Pancreas (tissue), 10 donors: ENCODE results near the gene CYSLTR2. TPM values are rescaled to one million over a fixed set of nuclear protein-coding genes. Genes with fewer than 3 reads are reported as not detected.
A peak's percentile ranks its signal among the peaks of the same experiment; 100 is the strongest.

Source experiments
- ATAC-seq, 4 donors: fragments of 200-7000 bp; cut with Tn5 transposase; one replicate each; pipeline versions ENCODE4 v1.8.0 to v1.9.1; 2020; ENCODE audit warnings: mild to moderate bottlenecking in 4 of 4, moderate library complexity in 4 of 4
- DNase-seq, 6 donors: peaks; one replicate each; pipeline ENCODE4 v3.0.0-alpha.2; 2020
- FAIRE-seq: peaks from 2 replicates; lab custom pipeline; 2012; peaks lifted over from hg19 to GRCh38; lab: Jason Lieb, UNC
- H3K27ac ChIP-seq, 4 donors: fragments of 200-600 bp; sonication (generic); 1 replicate in 3 of 4; 2 replicates in 1 of 4; pipeline versions ENCODE4 v1.5.0 to v1.8.0; 2020
- H3K27me3 ChIP-seq, 4 donors: fragments of 200-600 bp; one replicate each; pipeline ENCODE4 v1.8.0; 2021
- H3K36me3 ChIP-seq, 3 donors: fragments of 200-600 bp; sonication (generic) in 1 of 3; one replicate each; pipeline versions ENCODE4 v1.5.0 to v1.8.0; 2020 to 2021
- H3K4me1 ChIP-seq, 3 donors: fragments of 200-600 bp; one replicate each; pipeline ENCODE4 v1.8.0; 2021
- H3K4me3 ChIP-seq, 4 donors: fragments of 200-600 bp; sonication (generic) in 2 of 4; one replicate each; pipeline versions ENCODE4 v1.5.0 to v1.8.0; 2020 to 2021
- H3K9me3 ChIP-seq, 4 donors: fragments of 200-600 bp; one replicate each; pipeline ENCODE4 v1.8.0; 2021
- CTCF ChIP-seq, 4 donors: fragments of 200-600 bp; sonication (generic) in 3 of 4; IDR thresholded peaks; one replicate each; pipeline versions ENCODE4 v1.5.0 to v1.8.0; 2021; ENCODE audit warnings: antibody characterized with exemption in 4 of 4
- WGBS, 2 donors: extraction: QIAGEN DNeasy Blood & Tissue Kit; methylation state at CpG; one replicate each; pipeline ENCODE4 v1.1.7; 2013; 5-methylcytosine and 5-hydroxymethylcytosine counted together
- intact Hi-C, 3 donors: fragments of 100-400 bp; cut with DNase I; formaldehyde crosslinking; loops; one replicate each; pipeline versions ENCODE4 v1.11.1 to v1.14.2; 2022
- polyA plus RNA-seq, 2 donors: library from polyadenylated mRNA; stranded (reverse); fragments of 200-250 nt; gene quantifications; one replicate each; pipeline ENCODE4 v1.2.3, GENCODE V29; 2013
- total RNA-seq, 6 donors: library from RNA; stranded (reverse); fragmentation: NEBNext Ultra II Directional in 4 of 6; extraction: Animal tissue kit (Norgen Biotek cat#: 25700) in 4 of 6; gene quantifications; one replicate each; pipeline versions ENCODE4 v1.2.1 to v1.2.4, GENCODE V29; 2021 to 2023
- donor health status: healthy with polysubstance abuse.
- donor health status: DM: no; HTN: no; CAD: no; lungs with moderate emphysema.
- donor health status: DM: no; HTN: no; CAD: no.
- donor health status: control.
- donor health status: control.
- donor health status: Bipolar disorder and iron deficiency.
- donor health status: DM: yes; HTN: yes; CAD: no.
- donor health status: DM: no; HTN: no; CAD: no.
- donor health status: DM: no; HTN: no; CAD: no.
- donor health status: DM: yes; HTN: yes; CAD: no.

CYSLTR2 gene
- total and polyA plus RNA-seq, 8 donors = 0.06 to 0.43 (median 0.17) TPM; not detected in 2

- no peaks in the 10 kb centered on the region for H3K9me3 ChIP-seq
- no peak for TF ChIP-seq CTCF (IDR thresholded peaks at IDR 0.05)
- ATAC-seq = no peak
- no peaks in the 10 kb centered on the region for H3K36me3 ChIP-seq
- 78 to 84% methylated on average over 3 of the region's 3 CpGs for WGBS, 2 donors
- no peaks in the 10 kb centered on the region for H3K27me3 ChIP-seq
- no peak for FAIRE-seq
- H3K27ac ChIP-seq = no peak overlapping the region
- no peaks in the 10 kb centered on the region for H3K4me1 ChIP-seq
- intact Hi-C loops = no loop called here
- no peak for DNase-seq
- H3K4me3 ChIP-seq = no peak overlapping the region
Observed at GRCh38 chr13:48645845-48646244, 7.9 kb upstream of the CYSLTR2 start.

- intact Hi-C loops = no loop called here
- FAIRE-seq (no peak), DNase-seq (no peak), ATAC-seq (peak in 2 of 4 donors; percentile 28 to 39)
- no peaks in the 10 kb centered on the region for H3K4me1 ChIP-seq
- H3K4me3 ChIP-seq = no peak overlapping the region
- TF ChIP-seq CTCF (IDR thresholded peaks at IDR 0.05) = no peak
- 93 to 100% methylated on average over 3 of the region's 3 CpGs for WGBS, 2 donors
- no peak overlapping the region for H3K27ac ChIP-seq
- no peaks in the 10 kb centered on the region for H3K9me3 ChIP-seq
- no peaks in the 10 kb centered on the region for H3K36me3 ChIP-seq
- no peaks in the 10 kb centered on the region for H3K27me3 ChIP-seq
Observed at GRCh38 chr13:48646791-48647190, 6.9 kb upstream of the CYSLTR2 start.

- no peaks in the 10 kb centered on the region for H3K4me1 ChIP-seq
- no peaks in the 10 kb centered on the region for H3K36me3 ChIP-seq
- intact Hi-C loops = no loop called here
- DNase-seq (peak in 2 of 6 donors; percentile 16 to 18), FAIRE-seq (no peak), ATAC-seq (peak; percentile 60 to 92 (median 72))
- no peaks in the 10 kb centered on the region for H3K9me3 ChIP-seq
- TF ChIP-seq CTCF (IDR thresholded peaks at IDR 0.05) = no peak
- no peak overlapping the region for H3K4me3 ChIP-seq
- 75 to 92% methylated on average over 2 of the region's 2 CpGs for whole genome bisulfite sequencing, 2 donors
- H3K27me3 ChIP-seq = no peaks in the 10 kb centered on the region
- H3K27ac ChIP-seq = no peak overlapping the region
Observed at GRCh38 chr13:48647625-48648024, 6.1 kb upstream of the CYSLTR2 start.

- no peak for DNase-seq
- no peaks in the 10 kb centered on the region for H3K27me3 ChIP-seq
- no peak for ATAC-seq
- H3K27ac ChIP-seq = no peak overlapping the region
- no peak for FAIRE-seq
- H3K36me3 ChIP-seq = no peaks in the 10 kb centered on the region
- intact Hi-C loops = no loop called here
- H3K9me3 ChIP-seq = no peaks in the 10 kb centered on the region
- H3K4me1 ChIP-seq = no peaks in the 10 kb centered on the region
- WGBS, 2 donors = 65 to 72% methylated on average over 2 of the region's 2 CpGs
- H3K4me3 ChIP-seq = no peak overlapping the region
- TF ChIP-seq CTCF (IDR thresholded peaks at IDR 0.05) = no peak
Observed at GRCh38 chr13:48648446-48648845, 5.3 kb upstream of the CYSLTR2 start.

- intact Hi-C loops = no loop called here
- ATAC-seq (no peak), FAIRE-seq (no peak), DNase-seq (no peak)
- 59 to 70% methylated on average over 3 of the region's 3 CpGs for WGBS, 2 donors
- no peaks in the 10 kb centered on the region for H3K36me3 ChIP-seq
- no peak overlapping the region for H3K27ac ChIP-seq
- no peak for TF ChIP-seq CTCF (IDR thresholded peaks at IDR 0.05)
- peaks cover 0 to 3% (median 0%) of the 10 kb centered on the region in 3 donors for H3K4me1 ChIP-seq
- no peaks in the 10 kb centered on the region for H3K9me3 ChIP-seq
- no peak overlapping the region for H3K4me3 ChIP-seq
- no peaks in the 10 kb centered on the region for H3K27me3 ChIP-seq
Observed at GRCh38 chr13:48652851-48653471, 768 bp upstream of the CYSLTR2 start.
